T-helper 2 cell treated with Interferon-gamma antibody and Interleukin-4, amounts not matched to agents 100 ng/mL and 5 ng/mL, for 36 hours (primary cell): ENCODE measurements around the gene NUDT16L1. TPM values are rescaled to one million over a fixed set of nuclear protein-coding genes. Genes with fewer than 3 reads are reported as not detected.

Experiments used
- total RNA-seq: library from RNA; stranded (reverse); gene quantifications from 2 replicates; pipeline ENCODE4 v1.2.3, GENCODE V29; 2022

The NUDT16L1 gene
- total RNA-seq, 1 donor from 2014 or later = 33.4 TPM

Other genes starting within 250 kb of the NUDT16L1 start
- 45.1 and 45.7 TPM in 2 replicates for gene NMRAL1, start 218.9 kb upstream of the NUDT16L1 start, total RNA-seq
- 77.5 and 79.6 TPM in 2 replicates for gene HMOX2, start 217.2 kb upstream of the NUDT16L1 start, total RNA-seq
- gene CDIP1, start 154.8 kb upstream of the NUDT16L1 start, total RNA-seq = 48.6 and 53.6 TPM in 2 replicates
- 0.05 and 0.16 TPM in 2 replicates for gene C16orf96, start 137.2 kb upstream of the NUDT16L1 start, total RNA-seq
- gene UBALD1, start 78.7 kb upstream of the NUDT16L1 start, total RNA-seq = 19.6 and 22.1 TPM in 2 replicates
- 87.0 and 87.8 TPM in 2 replicates for gene MGRN1, start 68.7 kb upstream of the NUDT16L1 start, total RNA-seq
- gene ANKS3, start 40.7 kb downstream of the NUDT16L1 start, total RNA-seq = 12.8 and 15.9 TPM in 2 replicates
- 0.11 and 0.25 TPM in 2 replicates for gene DNAAF8, start 41.0 kb downstream of the NUDT16L1 start, total RNA-seq
- gene ZNF500, start 73.6 kb downstream of the NUDT16L1 start, total RNA-seq = 16.1 and 20.2 TPM in 2 replicates
- gene SEPTIN12, start 94.8 kb downstream of the NUDT16L1 start, total RNA-seq = not detected in 2 replicates
- not detected in 2 replicates for gene SMIM22, start 101.8 kb downstream of the NUDT16L1 start, total RNA-seq
- gene ROGDI, start 109.1 kb downstream of the NUDT16L1 start, total RNA-seq = 7.0 and 7.3 TPM in 2 replicates
- 114 and 116 TPM in 2 replicates for gene GLYR1, start 153.7 kb downstream of the NUDT16L1 start, total RNA-seq
- gene UBN1, start 153.9 kb downstream of the NUDT16L1 start, total RNA-seq = 38.9 and 42.0 TPM in 2 replicates
- not detected in 2 replicates for gene PPL, start 243.6 kb downstream of the NUDT16L1 start, total RNA-seq